Colon (tissue), 2 donors: ENCODE data around the gene ZYG11B.
"Not testable (repeated sequence)": the region's sequence is repeated elsewhere in the genome, so short reads cannot be mapped to it uniquely, and the experiment has no call there.

Source experiments
- FAIRE-seq: peaks from 2 replicates; lab custom pipeline; 2012; peaks lifted over from hg19 to GRCh38; lab: Jason Lieb, UNC
- donor health status: control.
- donor health status: control.

Gene ZYG11B

GRCh38 chr1:52726265-52727113, at the start of gene ZYG11B:
TSS of gene ZYG11B (plus strand) at chr1:52726453. CDS start at chr1:52726654, 201 bp downstream.
- no peak for FAIRE-seq

DNA sequence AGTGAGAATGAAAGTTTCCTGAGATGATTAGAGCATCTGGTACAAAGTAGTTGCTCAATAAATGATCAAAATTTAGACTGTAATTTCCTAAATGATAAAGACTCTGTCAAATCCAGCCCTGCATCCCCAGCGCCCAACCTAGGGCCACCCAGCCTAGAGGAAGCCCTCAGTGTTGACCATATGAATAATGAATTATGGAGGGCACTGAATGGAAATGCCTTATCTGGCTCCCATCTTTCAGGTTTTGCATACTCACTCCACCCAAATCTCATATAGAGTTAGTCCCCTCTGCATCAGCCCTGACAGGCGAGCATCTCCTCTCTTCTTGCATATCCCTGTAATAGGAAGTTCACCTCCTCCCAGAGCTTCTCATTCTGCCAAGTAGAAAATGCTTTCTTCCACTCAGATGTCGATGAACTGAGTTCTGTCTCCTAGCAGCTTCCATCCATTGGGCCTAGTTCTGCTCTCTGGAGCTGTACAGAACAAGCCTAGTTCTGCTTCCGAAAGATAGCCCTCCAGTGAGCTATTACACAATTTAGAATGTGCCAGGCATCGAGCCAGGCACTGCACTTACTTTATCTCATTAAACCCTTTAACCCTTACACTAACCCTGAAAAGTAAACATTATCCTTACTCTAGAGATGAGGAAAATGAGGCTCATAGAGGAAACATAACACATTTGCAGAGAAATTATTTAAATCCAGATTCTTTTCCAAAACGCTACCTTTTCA, 49.0 kb upstream of the ZYG11B start:
- FAIRE-seq = no peak

DNA sequence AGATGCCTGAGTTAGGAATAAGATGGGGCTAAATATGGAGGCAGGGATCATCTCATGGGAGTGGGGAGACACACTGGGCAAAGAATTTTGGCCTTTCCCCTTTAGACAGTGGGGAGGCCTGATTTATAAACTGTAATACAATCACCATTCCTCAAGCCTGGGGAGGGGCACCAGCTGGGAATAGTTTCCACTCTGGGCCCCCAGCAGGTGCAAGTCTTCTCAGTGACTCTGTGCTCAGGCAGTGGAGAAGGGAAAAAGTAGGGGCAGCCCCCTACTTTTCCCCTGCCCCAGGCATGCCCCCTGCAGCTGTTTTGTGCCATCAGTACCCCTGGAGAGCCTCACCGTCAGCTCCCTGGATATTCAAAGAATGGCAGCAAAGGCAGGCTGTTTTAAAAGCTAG, 47.2 kb upstream of the ZYG11B start:
- no peak for FAIRE-seq

DNA sequence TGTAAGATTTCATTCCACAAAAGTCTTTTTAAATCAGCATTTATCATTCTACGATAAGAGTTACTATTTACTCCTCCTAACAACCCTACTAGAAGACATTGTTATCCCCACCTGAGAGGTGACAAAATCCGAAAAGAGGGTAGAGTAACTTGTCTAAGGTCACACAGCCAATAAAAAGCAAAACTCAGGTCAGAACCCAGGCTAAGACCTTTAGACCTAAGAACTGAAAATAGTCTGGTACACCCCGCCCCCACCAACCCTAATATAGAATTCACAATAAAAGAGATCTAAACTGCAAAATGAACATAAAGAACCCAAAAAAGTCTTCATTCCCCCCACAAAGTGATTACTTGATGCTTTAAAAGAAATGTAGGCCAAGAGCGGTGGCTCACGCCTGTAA, 46.8 kb upstream of the ZYG11B start:
- no peak for FAIRE-seq

DNA sequence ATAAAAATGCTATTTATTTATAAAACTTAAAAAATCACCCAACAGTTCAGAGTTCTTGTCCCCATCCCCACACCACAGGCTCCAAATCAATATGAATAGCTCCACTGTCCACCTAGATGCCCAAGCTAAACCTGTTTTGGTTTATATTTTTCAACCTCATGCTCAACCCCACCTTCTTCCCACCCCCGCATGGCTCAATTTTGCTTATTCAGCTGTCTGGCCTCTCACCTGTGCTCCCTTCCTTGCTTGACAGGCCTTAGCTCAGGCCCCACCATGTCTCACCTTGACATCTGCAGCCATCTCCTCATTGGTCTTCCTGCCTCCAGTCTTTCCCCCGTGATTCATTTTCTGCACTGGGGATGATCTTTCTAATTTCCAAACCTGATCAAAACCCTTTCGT, 45.9 kb upstream of the ZYG11B start:
- no peak for FAIRE-seq

DNA sequence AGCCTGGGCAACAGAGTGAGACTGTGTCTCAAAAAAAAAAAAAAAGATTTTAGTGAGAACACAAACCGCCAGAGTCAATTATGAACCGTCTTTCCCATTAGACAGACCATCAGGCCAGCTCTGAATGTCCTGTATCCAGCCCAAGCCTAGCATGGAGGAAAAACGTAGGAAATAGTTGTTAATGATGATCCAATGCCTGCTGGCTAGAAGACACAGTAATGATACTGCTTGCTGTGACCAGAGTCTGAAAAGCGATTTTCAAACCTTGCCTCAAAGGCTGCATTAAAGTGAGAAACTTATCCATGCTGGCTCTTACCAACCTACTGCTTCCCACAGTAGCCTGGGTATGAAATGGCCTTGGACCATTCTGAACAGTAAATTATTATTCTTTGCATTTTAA, 45.1 kb upstream of the ZYG11B start:
- no peak for FAIRE-seq

GRCh38 chr1:52683367-52683940, 42.8 kb upstream of the ZYG11B start:
- FAIRE-seq = no peak

DNA sequence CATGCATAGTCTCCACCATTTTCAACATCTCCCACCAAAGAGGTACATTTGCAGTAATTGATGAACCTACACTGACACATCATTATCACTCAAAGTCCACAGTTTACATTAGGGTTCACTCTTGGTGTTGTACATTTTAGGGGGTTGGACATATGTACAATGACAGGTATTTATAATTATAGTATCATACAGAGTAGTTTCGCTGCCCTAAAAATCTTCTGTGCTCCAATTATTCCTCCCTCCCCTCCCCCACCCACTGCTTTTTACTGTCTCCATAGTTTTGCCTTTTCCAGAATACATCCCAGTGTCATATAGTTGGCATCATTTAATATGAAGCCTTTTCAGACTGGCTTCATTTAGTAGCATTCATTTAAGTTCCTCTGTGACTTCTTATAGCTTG, 41.7 kb upstream of the ZYG11B start:
- no peak for FAIRE-seq

GRCh38 chr1:52686261-52686751, 39.9 kb upstream of the ZYG11B start:
- not testable (repeated sequence) for FAIRE-seq

DNA sequence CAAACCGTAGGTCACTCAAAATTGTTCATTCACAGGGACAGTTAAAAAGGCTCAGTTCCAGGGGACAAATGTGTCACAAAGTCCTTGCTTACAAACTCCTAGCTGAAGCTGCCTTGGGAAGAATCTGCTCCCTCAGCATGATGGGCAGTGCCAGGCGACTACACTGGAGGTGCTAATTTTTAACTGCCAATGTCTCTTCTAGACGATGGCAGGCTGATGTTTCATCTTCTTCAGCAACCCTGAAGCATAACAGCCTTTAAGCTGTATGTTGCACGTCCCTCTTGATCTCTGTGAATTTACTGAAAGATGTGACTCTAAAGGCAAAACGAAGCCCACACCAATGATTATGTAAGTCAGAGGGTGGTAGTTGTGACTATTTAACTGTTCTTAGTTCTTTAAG, 39.4 kb upstream of the ZYG11B start:
- no peak for FAIRE-seq

GRCh38 chr1:52691821-52692220, 34.4 kb upstream of the ZYG11B start:
- FAIRE-seq = no peak

- no peak for FAIRE-seq
Measured at GRCh38 chr1:52692697-52693096, 33.6 kb upstream of the ZYG11B start.

GRCh38 chr1:52693351-52693750, 32.9 kb upstream of the ZYG11B start:
- not testable (repeated sequence) for FAIRE-seq

DNA sequence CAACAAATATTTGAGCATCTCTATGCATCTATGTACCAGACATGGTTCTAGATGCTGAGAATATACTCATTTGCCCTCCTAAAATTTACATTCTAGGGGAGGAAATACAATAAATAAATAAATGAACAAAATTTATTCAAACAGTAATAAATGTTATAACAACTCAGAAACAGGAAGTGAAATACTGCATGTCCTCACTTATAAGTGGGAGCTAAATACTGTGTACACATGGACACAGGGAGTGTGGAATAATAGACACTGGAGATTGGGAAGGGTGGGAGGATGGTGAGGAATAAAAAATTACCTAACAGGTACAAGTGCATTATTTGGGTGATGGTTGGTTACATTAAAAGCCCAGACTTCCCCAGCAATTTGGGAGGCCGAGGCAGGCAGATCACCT, 32.4 kb upstream of the ZYG11B start:
- no peak for FAIRE-seq

GRCh38 chr1:52695627-52696026, 30.6 kb upstream of the ZYG11B start:
- no peak for FAIRE-seq

DNA sequence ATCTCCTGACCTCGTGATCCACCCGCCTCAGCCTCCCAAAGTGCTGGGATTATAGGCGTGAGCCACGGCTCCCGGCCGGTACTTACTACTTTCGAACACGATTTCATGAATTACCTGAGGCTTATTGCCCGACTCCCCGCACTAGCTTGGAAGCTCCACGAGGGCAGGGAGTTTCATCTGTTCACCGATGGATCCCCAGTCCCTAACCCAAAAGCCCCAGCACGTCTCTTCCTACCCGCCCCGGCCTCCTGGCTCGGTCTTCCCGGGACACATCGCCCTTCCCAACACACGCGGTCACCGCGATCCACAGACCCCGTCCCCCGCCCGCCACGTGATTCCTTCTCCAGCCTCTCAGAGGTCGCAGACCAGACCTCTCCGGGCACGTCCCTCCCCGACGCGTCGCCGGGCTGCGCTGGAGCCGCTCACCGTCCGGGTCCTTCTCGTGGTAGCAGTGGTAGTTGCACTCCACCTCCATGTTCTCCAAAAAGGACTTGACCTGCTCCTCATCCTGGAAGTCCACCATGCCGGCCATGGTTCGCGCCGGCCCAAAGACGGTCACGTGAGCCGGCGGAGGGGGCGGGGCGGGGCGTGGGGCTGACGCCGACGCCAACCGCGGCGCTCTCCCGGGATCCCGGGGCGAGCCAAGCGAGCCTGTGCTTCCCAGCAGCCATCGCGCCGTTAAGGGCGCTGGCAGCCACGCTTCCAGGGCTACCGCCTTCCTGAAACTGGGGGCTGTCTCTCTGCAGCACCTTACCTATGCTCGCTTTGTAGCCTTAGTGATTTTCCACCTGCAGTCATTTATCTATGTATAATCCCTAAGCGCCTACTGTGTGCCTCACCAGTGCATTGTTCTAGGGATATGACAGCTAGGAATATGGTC, 28.2 kb upstream of the ZYG11B start, which contains the start of gene COA7:
TSS of gene COA7 (minus strand) at position 553 of the 880 bp plus-strand sequence. CDS start at position 532, 21 bp downstream.
- no peak for FAIRE-seq

DNA sequence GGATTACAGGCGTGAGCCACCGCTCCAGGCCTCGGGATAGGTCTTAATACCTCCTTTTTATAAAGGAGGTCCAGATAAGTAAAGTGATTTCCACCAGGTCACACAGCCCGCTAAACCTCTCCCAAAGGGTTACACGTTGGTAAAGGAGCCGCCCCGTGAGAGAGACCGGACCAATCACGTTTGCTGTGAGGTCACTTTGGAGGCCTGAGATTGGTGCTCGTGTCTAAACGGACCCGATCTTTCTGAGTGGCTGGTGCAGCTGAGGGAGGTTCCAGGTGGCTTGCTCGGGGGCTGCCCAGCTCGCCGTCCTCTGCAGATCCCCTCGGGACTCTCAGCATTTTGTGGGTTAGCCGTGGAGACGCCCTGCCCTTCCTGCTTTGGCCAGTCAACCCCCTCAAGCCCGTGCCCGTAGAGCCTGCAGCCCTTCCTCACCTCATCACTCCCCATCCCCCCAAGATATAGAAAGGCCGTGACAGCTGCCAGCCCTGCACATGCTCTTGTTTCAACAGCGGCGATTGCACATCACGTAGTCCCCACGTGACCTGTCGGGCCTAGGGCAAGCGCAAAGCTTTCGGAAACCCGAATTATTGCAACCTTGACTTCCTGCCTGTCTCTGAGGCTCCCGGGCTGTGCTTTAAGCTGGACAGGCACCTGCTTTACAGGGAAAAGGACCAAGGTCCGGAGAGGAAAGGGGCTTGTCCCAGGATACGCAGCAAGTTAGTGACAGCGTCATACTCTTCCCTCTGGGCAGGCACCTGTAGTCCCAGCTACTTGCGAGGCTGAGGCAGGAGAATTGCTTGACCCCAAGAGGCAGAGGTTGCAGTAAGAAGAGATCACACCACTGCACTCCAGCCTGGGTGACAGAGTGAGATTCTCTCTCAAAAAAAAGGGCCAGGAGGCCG, 23.1 kb upstream of the ZYG11B start:
- FAIRE-seq = no peak

DNA sequence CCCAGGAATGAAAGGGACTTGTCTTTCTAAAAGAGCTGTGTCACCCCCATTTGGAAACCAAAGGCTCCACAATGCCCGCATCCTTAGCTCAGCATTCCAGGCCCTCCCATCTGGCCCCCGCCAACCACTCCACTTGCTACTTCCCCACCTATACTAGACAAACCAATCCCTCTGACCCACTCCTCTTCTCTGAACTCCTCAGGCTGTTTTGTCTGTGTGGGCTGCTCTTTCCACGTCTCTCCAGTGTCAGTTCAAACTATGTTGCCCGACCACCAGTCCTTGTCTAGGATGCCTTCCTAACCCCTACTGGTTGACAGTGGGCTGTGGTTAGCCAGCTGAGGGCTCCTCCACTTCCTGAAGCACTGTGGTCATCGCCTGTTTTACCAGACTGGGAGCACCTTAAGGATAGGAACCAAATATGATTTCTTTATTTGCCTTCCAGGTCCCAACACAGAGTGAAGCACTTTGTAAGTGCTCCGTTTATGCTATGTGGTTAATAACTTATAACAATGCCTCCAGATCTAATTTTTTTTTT, 20.1 kb upstream of the ZYG11B start:
- no peak for FAIRE-seq

GRCh38 chr1:52706941-52707926, 19.0 kb upstream of the ZYG11B start:
- no peak for FAIRE-seq
